Right renal pelvis (tissue), 4 donors: ENCODE data around the gene KRT74. TPM values are rescaled to one million over a fixed set of nuclear protein-coding genes. Genes with fewer than 3 reads are reported as not detected.

Source experiments
- DNase-seq, 4 donors: peaks; one replicate each; pipeline ENCODE4 v3.0.0-alpha.2; 2013; ENCODE audit warnings: low read depth in 4 of 4, low spot score in 3 of 4, missing footprints in 1 of 4
- polyA plus RNA-seq, 4 donors: library from polyadenylated mRNA; unstranded; fragments of 120-200 nt; gene quantifications; one replicate each; pipeline ENCODE4 v1.2.1, GENCODE V29; 2013; ENCODE audit not compliant: insufficient read length in 4 of 4

The KRT74 gene
- polyA plus RNA-seq, 4 donors, result not detected

- no peak for DNase-seq
Observed at GRCh38 chr12:52524241-52524897, 49.3 kb downstream of the KRT74 start.

- DNase-seq, result no peak
Observed at GRCh38 chr12:52523824-52524223, 49.8 kb downstream of the KRT74 start.

DNA sequence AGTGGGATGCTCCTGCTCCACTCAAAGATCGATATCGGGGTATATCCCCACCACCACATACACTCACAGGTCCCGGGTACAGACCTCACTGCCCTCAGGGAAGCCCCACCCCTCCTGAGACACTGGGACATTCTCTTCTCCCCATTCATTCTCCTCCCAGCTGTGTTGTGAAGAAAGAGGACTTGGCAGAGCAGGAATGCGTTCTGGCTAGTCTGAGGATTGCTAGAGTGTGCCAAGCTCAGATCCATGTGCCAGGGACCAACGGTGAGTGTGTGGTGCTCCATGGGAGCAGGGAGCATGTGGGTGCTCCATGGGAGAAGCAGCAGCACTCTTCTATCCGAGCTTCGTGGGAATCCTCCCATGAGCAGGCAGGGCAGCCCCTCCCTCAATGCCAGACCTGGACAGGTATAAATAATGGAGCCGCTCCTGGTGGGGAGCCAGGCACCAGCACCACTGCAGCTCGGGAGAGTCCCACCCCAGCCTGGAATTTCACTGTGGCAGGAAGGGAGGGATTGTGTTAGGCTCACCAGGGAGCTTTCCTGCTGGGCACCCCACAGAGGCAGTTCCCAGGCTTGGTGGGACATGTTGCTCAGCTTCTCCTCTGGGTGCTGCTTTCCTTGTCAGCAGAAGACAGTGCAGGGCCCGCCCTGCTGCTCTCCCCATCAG lies 51.2 kb downstream of the KRT74 start:
- no peak for DNase-seq

DNA sequence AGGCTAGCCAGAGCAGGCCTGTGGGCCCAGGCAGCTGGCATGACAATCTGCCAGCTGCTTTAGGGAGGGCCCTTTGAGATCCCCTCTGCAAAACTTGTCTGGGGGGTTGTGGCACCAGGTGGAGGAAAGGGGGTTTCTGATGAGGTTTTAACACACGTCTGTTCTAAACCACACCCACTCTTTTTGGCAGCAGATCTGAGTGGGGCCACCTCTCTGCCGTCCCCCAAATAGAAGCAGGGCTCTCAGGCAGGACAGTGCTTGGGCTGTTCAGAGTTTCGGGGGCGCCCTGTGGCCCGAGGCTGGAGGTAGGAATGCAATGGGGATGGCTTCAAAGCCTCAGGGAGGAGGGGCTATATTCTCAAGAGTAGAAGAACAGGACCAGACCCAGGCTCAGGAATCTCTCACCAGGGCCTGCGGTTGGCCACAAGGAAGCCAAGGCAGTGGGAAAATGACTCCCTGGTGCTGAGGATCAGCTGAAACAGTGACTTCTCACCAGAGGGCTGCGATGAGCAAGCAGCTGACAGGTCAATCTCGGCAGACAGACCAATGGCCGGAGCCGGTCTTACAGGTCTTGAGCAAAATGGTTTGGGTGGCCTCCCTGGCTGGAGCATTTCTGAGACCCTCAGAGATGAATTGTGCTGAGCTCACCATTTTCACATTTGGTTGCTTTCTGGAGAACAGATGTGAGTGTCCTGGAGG lies 51.9 kb downstream of the KRT74 start:
- DNase-seq, result no peak

DNA sequence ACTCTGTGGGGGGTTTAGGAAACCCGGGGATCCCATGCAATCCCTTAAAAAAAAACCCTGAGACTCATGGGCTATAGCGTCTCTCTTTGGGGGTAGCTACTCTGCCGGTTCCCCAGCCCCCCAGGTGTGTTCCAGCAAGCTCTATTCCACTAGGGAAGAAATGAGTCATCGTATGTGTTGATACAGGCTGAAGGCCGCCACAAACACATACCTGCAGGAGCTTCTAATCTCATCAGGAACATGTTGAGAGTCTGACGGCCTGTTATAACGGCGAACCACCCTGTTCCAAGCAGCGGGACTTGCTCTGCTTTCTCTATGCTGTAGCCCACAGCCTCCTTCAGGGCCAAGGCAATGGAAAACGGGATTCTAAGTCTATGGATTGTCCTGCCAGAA lies 52.5 kb downstream of the KRT74 start:
- no peak for DNase-seq

DNA sequence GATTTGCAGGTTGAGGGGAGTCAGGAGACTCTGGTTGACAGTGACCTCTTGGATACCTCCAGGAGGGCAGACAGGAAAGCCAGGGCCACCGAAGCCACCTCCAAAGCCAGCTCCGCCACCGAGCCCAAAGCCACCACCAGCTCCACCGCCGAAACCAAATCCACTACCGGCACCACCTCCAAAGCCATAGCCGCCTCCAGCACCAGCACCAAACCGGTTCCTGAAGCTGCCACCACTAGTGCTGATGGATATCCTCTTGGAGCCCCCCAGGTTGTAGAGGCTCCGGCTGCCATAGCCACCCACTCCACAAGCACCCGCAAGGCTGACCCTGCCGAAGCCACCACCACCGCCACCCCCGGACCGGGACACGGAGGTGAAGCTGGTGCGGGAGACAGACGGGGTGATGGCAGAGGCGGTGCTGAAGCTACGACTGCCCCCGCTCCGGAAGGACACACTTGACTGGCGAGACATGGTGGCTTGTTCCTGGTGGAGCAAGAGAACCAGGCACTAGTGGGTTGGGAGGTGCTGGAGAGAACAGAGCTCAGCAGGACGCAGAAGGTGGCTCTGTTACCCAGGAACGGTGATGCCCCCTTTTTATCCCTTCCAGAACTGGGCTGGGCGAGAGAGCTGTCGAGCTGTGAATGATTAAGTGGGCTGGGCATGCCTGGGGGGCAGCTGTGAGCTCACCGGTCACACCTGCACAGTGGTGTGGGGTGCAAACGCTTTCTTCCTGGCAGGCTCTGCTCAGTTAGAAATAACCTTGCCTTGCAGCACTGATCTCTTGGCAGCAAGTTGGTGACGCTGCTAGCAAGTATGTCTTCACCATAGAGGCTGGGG lies 53.6 kb downstream of the KRT74 start, which contains the start of gene KRT5:
TSS of gene KRT5 (minus strand) at position 569 of the 837 bp plus-strand sequence. CDS start at position 471, 98 bp downstream.
- DNase-seq, result no peak

DNA sequence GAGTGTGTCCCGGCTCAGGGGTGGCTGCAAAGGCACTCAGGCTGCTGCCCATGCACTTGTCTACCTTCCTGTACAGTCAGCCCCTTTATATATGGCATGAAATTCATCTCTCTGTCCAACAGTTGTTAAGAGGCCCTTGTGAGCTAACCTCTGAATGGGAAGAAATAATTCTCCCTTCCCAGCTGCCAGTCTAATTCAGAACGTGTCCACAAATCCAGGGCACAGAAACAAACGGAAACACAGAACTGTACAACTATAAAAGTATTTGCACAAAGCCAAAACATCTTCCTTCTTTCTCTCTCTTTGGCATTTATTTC lies 54.3 kb downstream of the KRT74 start:
- no peak for DNase-seq

DNA sequence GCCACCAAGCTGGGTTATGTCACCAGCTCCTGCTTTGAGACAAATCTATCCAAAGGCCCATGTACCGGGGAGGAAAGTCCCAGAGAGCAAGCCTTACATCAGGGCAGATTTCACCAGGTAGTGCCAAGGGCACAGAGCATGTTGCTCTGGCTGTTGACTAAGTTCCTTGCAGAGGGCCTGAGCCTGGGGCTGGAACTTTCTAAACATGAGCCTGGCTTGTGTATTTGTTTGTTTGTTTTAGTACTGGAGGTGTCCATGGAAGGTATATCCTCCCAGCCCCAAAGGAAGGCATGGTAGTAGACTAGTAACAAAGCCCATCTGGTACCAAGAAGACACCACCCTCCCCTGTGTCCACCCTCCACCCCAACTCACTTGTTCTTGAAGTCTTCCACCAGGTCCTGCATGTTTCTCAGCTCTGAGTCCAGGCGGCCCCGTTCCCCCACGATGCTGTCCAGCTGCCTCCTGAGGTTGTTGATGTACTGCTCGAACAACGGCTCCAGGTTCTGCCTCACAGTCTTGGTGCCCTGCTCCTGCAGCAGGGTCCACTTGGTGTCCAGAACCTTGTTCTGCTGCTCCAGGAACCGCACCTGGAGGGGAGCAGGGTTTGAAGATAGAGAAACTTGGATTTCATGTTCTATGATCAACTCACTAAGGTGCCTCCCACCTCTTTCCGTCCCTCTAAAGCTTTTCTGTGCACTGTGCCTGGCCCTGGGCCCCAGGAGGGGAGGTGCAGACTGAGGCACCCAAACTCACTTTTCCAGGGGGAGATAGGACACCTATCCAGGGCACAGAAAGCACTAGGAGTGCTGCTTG lies 54.9 kb downstream of the KRT74 start:
- no peak for DNase-seq

DNA sequence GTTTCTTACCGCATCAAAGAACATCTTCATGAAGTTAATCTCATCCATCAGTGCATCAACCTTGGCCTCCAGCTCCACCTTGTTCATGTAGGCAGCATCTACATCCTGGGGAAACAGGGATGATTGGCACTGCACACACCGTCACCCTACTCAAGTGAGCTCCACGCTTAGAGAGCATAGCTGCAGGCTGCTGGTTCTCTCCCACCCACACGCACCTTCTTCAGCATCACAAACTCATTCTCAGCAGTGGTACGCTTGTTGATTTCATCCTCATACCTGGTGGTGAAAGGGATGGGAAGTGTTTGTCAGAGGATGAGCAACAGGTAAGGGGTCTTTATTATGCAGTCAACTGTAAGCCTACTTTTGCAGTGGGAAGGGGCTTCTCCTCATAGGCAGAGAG lies 55.8 kb downstream of the KRT74 start:
- DNase-seq, result no peak

DNA sequence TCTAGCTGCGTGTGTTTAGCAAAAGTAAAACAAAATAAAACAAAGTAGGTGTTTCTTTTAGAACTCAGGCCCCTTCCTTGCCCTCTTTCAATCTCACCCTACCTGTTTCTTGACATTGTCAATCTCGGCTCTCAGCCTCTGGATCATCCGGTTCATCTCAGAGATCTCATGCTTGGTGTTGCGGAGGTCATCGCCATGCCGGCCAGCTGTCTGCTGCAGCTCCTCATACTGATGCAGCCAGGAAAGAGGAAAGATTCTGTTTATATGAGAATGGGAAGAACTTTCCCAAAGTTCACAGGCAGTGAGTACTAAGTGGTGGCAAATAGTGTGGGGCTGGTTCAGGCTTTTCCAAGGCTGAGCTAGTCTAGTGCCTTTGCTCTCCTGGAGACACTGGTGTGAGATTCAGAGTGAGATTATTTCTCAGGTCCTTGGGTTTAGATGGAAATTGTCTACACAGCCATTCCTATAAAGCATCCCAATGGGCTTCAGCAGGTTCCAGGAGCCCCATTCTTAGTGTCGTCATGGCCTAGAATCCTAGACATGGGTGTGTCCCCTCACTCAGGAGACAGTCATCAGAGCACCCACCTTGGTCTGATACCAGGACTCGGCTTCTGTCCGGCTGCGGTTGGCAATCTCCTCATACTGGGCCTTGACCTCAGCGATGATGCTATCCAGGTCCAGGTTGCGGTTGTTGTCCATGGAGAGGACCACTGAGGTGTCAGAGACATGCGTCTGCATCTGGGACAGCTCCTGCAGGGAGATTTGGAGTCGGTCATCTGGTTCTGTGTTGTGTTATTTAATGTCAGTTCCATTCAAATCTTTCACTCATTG lies 56.4 kb downstream of the KRT74 start:
- DNase-seq, result no peak

DNA sequence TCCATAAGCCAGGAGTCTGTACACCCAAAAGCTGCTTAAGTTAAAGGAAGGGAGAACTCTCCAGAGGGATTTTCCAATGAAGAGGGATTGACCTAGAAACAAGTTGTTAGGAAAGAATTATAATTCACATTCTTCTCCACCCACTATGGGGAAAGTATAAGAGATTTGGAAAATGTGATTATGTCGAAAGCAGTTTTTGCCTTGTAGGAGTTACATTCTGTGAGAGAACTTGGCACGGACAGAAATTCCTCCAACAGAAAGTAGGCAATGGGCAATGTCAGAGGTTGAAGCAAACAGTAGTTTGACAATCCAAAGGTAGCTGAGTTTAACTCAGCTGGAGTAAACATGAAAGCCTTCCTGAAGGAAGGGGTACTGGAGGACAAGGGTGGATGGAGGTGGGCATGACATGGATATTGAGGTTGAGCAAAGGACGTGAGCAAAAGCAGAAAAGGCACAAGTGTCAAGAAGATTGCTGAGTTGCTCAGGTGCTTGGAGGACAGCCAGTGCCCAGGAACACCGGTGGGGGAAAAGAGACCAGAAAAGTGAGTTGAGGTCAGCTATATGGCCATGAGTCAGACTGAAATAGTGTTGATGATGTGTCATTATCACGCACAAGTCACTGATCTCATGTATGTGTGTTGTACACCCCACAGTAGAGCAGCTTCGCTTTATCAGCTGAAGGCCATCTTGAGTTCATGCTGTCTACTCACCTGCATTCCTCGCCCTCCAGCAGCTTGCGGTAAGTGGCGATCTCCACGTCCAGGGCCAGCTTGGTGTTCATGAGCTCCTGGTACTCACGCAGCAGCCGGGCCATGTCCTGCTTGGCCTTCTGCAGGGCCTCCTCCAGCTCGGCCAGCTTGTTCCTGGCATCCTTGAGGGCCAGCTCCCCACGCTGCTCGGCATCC lies 57.5 kb downstream of the KRT74 start:
- no peak for DNase-seq

Other genes starting within 250 kb of the KRT74 start
- not detected for gene KRT85, start 206.4 kb downstream of the KRT74 start, polyA plus RNA-seq
- not detected for gene KRT84, start 188.2 kb downstream of the KRT74 start, polyA plus RNA-seq
- gene KRT82, start 167.5 kb downstream of the KRT74 start, polyA plus RNA-seq, result not detected
- gene KRT75, start 139.5 kb downstream of the KRT74 start, polyA plus RNA-seq, result not detected
- gene KRT6B, start 121.7 kb downstream of the KRT74 start, polyA plus RNA-seq, result not detected
- not detected for gene KRT6C, start 100.0 kb downstream of the KRT74 start, polyA plus RNA-seq
- gene KRT6A, start 80.6 kb downstream of the KRT74 start, polyA plus RNA-seq, result under 1 TPM in 1 of 4 donors, not detected in 3; 0.10 TPM
- 1 to 10 TPM in 2 of 4 donors, under 1 TPM in 2; 0.28 to 1.9 (median 0.98) TPM for gene KRT5, start 53.4 kb downstream of the KRT74 start, polyA plus RNA-seq
- gene KRT71, start 20.7 kb downstream of the KRT74 start, polyA plus RNA-seq, result not detected
- gene KRT72, start 27.6 kb upstream of the KRT74 start, polyA plus RNA-seq, result under 1 TPM in 1 of 4 donors, not detected in 3; 0.11 TPM
- gene KRT73, start 44.7 kb upstream of the KRT74 start, polyA plus RNA-seq, result not detected
- gene KRT2, start 78.4 kb upstream of the KRT74 start, polyA plus RNA-seq, result not detected
- under 1 TPM; 0.07 to 0.43 (median 0.29) TPM for gene KRT1, start 106.6 kb upstream of the KRT74 start, polyA plus RNA-seq
- not detected for gene KRT77, start 129.7 kb upstream of the KRT74 start, polyA plus RNA-seq
- gene KRT76, start 203.5 kb upstream of the KRT74 start, polyA plus RNA-seq, result not detected
- not detected for gene KRT3, start 222.3 kb upstream of the KRT74 start, polyA plus RNA-seq
- gene KRT4, start 240.3 kb upstream of the KRT74 start, polyA plus RNA-seq, result under 1 TPM; 0.28 to 0.58 (median 0.34) TPM